HUES64 (cell line): ENCODE data around the gene PDPK1.

ENCODE experiments used
- H3K27ac ChIP-seq: 2 replicates; pipeline ENCODE4 v1.7.0; 2013; ENCODE audit warnings: low read depth, low read length, inconsistent platforms
- H3K27me3 ChIP-seq: 2 replicates; pipeline ENCODE4 v1.6.1; 2013; ENCODE audit warnings: mild to moderate bottlenecking, low read length; ENCODE audit not compliant: insufficient read depth
- H3K36me3 ChIP-seq: 2 replicates; pipeline ENCODE4 v1.6.1; 2013; ENCODE audit warnings: mild to moderate bottlenecking, low read length; ENCODE audit not compliant: insufficient read depth
- H3K4me1 ChIP-seq: 2 replicates; pipeline ENCODE4 v1.6.1; 2013; ENCODE audit warnings: mild to moderate bottlenecking, low read length, moderate library complexity; ENCODE audit not compliant: insufficient read depth
- H3K4me3 ChIP-seq: 2 replicates; pipeline ENCODE4 v1.5.1; 2013; ENCODE audit warnings: mild to moderate bottlenecking, low read length, moderate library complexity
- H3K9ac ChIP-seq: 2 replicates; pipeline ENCODE4 v1.6.1; 2013; ENCODE audit warnings: mild to moderate bottlenecking, low read depth, low read length
- H3K9me3 ChIP-seq: 2 replicates; pipeline ENCODE4 v1.6.1; 2013; ENCODE audit warnings: low read depth, low read length; ENCODE audit not compliant: insufficient read depth
- WGBS: fragments of 150-250, 120-280 bp; methylation state at CpG from one replicate; pipeline ENCODE4 v1.1.7; 2013; ENCODE audit warnings: missing lambda C conversion rate; 5-methylcytosine and 5-hydroxymethylcytosine counted together

Gene PDPK1

GRCh38 chr16:2516391-2517240 is 21.2 kb upstream of the PDPK1 start:
- Histone ChIP-seq H3K4me3 (no peak overlapping the region), H3K27me3 (no peaks in the 10 kb centered on the region), H3K27ac (no peak overlapping the region), H3K36me3 (0 out of 2 replicates have a peak, but pooled peaks cover 3% of the 10 kb centered on the region), H3K9me3 (no peaks in the 10 kb centered on the region), H3K9ac (0 out of 2 replicates have a peak overlapping the region, but pooled peaks have one; percentile 14), H3K4me1 (peaks cover 25% of the 10 kb centered on the region; the same call in 1 of the 2 replicates)
- WGBS, result 89% methylated on average over 11 of the region's 11 CpGs

DNA sequence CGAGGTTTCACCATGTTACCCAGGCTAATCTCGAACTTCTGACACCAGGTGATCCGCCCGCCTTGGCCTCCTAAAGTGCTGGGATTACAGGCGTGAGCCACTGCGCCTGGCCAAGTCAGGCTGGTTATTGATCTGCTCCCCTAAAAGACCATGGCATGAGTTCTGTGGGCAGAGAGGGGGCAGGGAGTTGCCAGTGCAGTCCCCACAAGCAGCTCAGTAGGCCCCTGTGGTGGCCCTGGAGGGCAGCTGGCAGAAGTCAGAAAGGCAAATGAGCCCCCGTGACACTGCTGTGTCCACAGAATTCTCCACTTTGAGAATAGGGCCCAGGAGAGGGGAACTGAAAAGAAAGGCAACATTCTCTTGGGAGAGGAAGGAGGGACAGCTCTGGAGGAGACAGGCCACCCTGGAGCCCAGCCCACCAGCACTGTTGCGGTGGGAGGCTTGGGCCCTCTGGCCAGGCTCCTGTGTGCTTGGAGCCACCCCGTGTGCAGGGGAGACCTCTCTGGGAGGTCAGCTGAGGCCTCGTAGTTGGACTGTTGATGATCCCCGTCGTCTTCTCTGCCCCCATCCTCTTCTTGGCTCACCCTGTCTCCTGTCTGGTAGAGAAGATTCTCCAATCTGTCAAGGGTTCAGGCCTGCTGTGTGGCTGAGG is 19.7 kb upstream of the PDPK1 start:
- H3K36me3 ChIP-seq, result peaks cover 9% of the 10 kb centered on the region
- no peaks in the 10 kb centered on the region for H3K27me3 ChIP-seq
- H3K9me3 ChIP-seq, result no peaks in the 10 kb centered on the region
- H3K9ac ChIP-seq, result no peak overlapping the region
- 93% methylated on average over 12 of the region's 12 CpGs for WGBS
- peaks cover 16% of the 10 kb centered on the region; the same call in 1 of the 2 replicates for H3K4me1 ChIP-seq
- H3K4me3 ChIP-seq, result no peak overlapping the region
- H3K27ac ChIP-seq, result no peak overlapping the region

DNA sequence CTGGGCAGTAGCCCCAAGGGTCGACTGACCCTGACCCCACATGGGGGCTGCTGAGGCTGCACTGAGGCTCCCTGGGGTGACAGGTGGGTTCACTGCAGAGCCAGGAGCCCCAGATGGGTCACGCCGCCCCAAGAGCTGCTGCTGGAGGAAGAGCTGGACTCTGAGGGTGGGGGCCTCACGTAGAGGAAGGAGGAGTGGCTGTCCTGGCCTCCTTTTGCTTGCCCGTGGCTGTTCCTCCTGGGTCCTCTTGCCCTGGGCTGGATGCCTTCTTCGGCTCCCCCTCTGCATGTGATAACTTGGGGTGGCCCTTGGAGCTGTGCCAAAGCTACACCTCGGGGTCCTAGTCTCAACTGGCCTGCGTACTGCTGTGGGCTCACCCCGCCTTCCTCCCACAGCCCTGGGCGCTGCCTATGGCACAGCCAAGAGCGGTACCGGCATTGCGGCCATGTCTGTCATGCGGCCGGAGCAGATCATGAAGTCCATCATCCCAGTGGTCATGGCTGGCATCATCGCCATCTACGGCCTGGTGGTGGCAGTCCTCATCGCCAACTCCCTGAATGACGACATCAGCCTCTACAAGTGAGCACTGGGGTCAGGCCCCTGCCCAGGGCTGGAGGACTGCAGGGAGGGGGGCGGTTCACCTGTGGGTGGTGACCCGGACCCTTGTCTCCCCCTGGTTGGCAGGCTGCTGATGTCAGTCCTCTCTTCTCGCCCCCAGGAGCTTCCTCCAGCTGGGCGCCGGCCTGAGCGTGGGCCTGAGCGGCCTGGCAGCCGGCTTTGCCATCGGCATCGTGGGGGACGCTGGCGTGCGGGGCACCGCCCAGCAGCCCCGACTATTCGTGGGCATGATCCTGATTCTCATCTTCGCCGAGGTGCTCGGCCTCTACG is 18.8 kb upstream of the PDPK1 start:
- Histone ChIP-seq H3K4me1 (peaks cover 16% of the 10 kb centered on the region; the same call in 1 of the 2 replicates), H3K9me3 (no peaks in the 10 kb centered on the region), H3K36me3 (peaks cover 19% of the 10 kb centered on the region), H3K27me3 (no peaks in the 10 kb centered on the region), H3K4me3 (no peak overlapping the region), H3K9ac (no peak overlapping the region), H3K27ac (no peak overlapping the region; the same call in 1 of the 2 replicates)
- WGBS, result 93% methylated on average over 39 of the region's 39 CpGs

- WGBS, result 81% methylated on average over 22 of the region's 22 CpGs
- Histone ChIP-seq H3K27ac (peak overlapping the region; percentile 45; the same call in 1 of the 2 replicates), H3K9me3 (no peaks in the 10 kb centered on the region), H3K27me3 (no peaks in the 10 kb centered on the region), H3K36me3 (peaks cover 25% of the 10 kb centered on the region), H3K4me3 (peak overlapping the region; percentile 70), H3K4me1 (peaks cover 16% of the 10 kb centered on the region; the same call in 1 of the 2 replicates), H3K9ac (no peak overlapping the region)
These were observed 18.1 kb upstream of the PDPK1 start for GRCh38 chr16:2519711-2520080.

DNA sequence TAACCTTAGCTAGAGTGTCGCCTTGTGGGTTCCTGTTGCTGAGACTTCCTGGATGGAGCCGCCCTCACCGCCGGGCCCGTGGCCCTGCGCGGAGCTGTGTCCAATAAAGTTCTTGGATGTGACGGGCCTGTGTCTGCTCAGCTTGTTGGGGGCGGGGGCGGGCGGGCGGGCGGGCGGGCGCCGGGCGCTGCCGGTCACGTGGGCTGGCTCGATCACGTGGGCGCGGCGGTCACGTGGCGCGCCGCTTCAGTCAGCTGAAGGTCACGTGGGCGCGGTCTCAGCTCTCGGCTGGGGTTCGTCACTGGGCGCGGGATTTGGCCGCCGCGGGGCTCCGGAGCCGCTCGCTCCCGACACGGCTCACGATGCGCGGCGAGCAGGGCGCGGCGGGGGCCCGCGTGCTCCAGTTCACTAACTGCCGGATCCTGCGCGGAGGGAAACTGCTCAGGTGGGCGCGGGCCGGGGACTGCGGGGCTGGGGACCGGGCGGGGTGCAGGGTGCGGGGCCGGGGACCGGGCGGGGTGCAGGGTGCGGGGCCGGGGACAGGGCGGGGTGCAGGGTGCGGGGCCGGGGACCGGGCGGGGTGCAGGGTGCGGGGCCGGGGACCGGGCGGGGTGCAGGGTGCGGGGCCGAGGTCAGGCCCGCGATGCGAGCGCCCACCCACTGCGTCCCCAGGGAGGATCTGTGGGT is 17.6 kb upstream of the PDPK1 start, which contains the start of gene AMDHD2:
Gene AMDHD2, plus strand, starts transcription at position 275 of the 687 bp plus-strand sequence. Its CDS starts 88 bp downstream, at position 363.
- no peaks in the 10 kb centered on the region for H3K27me3 ChIP-seq
- peak within 1 kb of the TSS; percentile 62; the same call in 1 of the 2 replicates for H3K27ac ChIP-seq
- peaks cover 11% of the 10 kb centered on the region; the same call in 1 of the 2 replicates for H3K4me1 ChIP-seq
- H3K36me3 ChIP-seq, result peaks cover 30% of the 10 kb centered on the region
- H3K9me3 ChIP-seq, result no peaks in the 10 kb centered on the region
- peak within 1 kb of the TSS; percentile 88 for H3K9ac ChIP-seq
- under 1% methylated on average over 81 of the region's 83 CpGs for WGBS
- H3K4me3 ChIP-seq, result peak within 1 kb of the TSS; percentile 70

DNA sequence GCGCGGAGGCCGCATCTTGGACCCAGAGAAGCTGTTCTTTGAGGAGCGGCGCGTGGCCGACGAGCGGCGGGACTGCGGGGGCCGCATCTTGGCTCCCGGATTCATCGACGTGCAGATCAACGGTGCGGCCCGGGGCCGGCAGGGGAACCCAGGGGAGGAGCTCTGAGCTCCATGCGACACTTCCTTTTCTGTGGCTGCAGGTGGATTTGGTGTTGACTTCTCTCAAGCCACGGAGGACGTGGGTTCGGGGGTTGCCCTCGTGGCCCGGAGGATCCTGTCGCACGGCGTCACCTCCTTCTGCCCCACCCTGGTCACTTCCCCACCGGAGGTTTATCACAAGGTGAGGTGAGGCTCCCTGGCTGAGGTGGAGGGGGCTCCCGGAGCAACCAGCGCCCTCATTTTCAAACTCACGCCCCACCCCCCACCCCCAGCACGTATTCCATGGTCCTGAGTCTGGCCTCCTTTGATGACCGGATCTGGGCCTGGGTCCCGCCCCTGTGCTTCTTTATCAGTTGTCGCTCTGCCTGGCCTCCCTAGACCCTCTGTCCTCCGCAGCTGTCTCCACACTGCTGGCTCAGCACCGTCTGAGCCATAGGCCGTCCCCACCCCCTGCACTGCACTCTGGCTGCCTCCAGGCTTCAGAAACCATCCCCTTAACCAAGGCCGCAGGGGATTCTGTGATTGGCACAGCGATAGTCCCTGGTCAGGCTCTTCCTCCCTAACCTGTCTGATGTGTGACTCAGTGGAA is 16.9 kb upstream of the PDPK1 start:
- Histone ChIP-seq H3K9me3 (no peaks in the 10 kb centered on the region), H3K9ac (peak overlapping the region; percentile 88), H3K27me3 (no peaks in the 10 kb centered on the region), H3K27ac (no peak overlapping the region), H3K4me1 (peaks cover 4% of the 10 kb centered on the region; the same call in 1 of the 2 replicates), H3K4me3 (peak overlapping the region; percentile 70), H3K36me3 (peaks cover 30% of the 10 kb centered on the region)
- 20% methylated on average over 41 of the region's 41 CpGs for WGBS

GRCh38 chr16:2523801-2524231 is 14.0 kb upstream of the PDPK1 start:
- Histone ChIP-seq H3K4me3 (no peak overlapping the region), H3K9me3 (no peaks in the 10 kb centered on the region), H3K36me3 (peaks cover 55% of the 10 kb centered on the region), H3K27me3 (no peaks in the 10 kb centered on the region), H3K4me1 (no peaks in the 10 kb centered on the region), H3K27ac (no peak overlapping the region), H3K9ac (no peak overlapping the region)
- WGBS, result 93% methylated on average over 6 of the region's 6 CpGs

GRCh38 chr16:2524339-2524938 is 13.4 kb upstream of the PDPK1 start:
- no peak overlapping the region for H3K4me3 ChIP-seq
- no peaks in the 10 kb centered on the region for H3K27me3 ChIP-seq
- H3K4me1 ChIP-seq, result no peaks in the 10 kb centered on the region
- H3K9ac ChIP-seq, result no peak overlapping the region
- no peak overlapping the region for H3K27ac ChIP-seq
- 91% methylated on average over 9 of the region's 9 CpGs for WGBS
- H3K36me3 ChIP-seq, result peaks cover 57% of the 10 kb centered on the region
- H3K9me3 ChIP-seq, result no peaks in the 10 kb centered on the region

DNA sequence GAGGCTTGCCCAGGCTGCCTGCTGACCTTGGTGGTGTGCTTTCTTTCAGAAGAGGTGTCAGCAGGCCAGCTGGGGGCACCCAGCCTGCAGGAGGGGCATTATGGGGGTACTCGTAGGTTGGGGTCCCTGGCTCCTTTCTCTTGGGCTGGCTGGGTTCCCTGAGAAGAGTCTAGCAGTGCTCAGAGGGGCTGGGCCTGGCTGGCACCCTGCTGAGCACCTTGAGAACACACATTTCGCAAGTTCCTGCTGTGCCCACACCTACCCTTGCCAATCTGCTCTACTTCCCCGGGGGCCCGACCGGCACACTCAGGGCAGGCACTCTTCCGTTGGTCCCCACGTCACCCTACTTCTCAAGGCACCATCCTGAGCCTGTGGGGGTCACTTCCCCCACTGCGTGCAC is 11.7 kb upstream of the PDPK1 start:
- Histone ChIP-seq H3K27me3 (no peaks in the 10 kb centered on the region), H3K27ac (no peak overlapping the region), H3K36me3 (peaks cover 57% of the 10 kb centered on the region), H3K9ac (no peak overlapping the region), H3K4me3 (no peak overlapping the region), H3K9me3 (no peaks in the 10 kb centered on the region), H3K4me1 (peaks cover 3% of the 10 kb centered on the region)
- WGBS, result 95% methylated on average over 8 of the region's 8 CpGs
